ENCODE results near the gene IFNL1. TPM values are rescaled to one million over a fixed set of nuclear protein-coding genes. Genes with fewer than 3 reads are reported as not detected.
"Not testable (repeated sequence)": the region's sequence is repeated elsewhere in the genome, so short reads cannot be mapped to it uniquely, and the experiment has no call there.

The IFNL1 gene
- total RNA-seq, 1 donor from 2014 or later, result not detected

DNA sequence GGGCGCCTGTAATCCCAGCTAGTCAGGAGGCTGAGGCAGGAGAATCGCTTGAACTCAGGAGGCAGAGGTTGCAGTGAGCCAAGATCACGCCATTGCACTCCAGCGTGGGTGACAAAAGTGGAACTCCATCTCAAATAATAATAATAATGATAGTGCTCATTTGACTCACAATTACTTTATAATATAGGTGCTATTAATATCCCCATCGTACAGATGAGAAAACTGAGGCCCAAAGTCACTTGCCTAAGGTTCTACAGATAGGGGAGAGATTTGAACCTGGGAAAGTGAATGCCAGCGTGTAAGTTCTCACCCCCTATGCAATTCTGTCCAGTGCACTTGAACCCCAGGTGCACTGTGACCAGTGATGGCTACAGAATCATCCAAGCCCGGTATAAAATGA is 33.7 kb downstream of the IFNL1 start:
- no peaks in the 10 kb centered on the region for H3K36me3 ChIP-seq (ENCODE audit: control insufficient read depth, insufficient read depth, low read length)
- TF ChIP-seq, protein P1, sequence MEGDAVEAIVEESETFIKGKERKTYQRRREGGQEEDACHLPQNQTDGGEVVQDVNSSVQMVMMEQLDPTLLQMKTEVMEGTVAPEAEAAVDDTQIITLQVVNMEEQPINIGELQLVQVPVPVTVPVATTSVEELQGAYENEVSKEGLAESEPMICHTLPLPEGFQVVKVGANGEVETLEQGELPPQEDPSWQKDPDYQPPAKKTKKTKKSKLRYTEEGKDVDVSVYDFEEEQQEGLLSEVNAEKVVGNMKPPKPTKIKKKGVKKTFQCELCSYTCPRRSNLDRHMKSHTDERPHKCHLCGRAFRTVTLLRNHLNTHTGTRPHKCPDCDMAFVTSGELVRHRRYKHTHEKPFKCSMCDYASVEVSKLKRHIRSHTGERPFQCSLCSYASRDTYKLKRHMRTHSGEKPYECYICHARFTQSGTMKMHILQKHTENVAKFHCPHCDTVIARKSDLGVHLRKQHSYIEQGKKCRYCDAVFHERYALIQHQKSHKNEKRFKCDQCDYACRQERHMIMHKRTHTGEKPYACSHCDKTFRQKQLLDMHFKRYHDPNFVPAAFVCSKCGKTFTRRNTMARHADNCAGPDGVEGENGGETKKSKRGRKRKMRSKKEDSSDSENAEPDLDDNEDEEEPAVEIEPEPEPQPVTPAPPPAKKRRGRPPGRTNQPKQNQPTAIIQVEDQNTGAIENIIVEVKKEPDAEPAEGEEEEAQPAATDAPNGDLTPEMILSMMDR (IDR thresholded peaks at IDR 0.05; ENCODE audit: insufficient read depth, low read length, poor library complexity, severe bottlenecking), result no peak
- DNase-seq (ENCODE audit: low read depth), result no peak
- H3K4me3 ChIP-seq (ENCODE audit: low read depth, low read length), result no peak overlapping the region
- H3K27me3 ChIP-seq (ENCODE audit: control insufficient read depth, insufficient read depth, low read length), result no peaks in the 10 kb centered on the region

DNA sequence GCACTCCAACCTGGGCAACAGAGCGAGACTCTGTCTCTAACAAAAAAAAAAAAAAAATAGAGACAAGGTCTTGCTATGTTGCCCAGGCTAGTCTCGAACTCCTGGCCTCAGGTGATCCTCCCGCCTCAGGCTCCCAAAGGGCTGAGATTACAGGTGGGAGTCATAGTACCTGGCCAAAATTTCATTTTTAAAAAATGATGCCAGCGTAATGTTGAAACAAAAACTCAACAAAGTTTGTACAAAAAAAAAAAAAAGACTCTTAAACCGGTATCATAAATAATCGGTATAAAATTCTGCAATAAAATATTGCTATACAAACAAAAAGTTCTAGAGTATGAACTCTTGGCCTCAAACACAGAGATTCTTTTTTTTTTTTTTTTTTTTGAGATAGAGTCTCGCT is 36.1 kb downstream of the IFNL1 start:
- TF ChIP-seq, protein P1 (IDR thresholded peaks at IDR 0.05; ENCODE audit: insufficient read depth, low read length, poor library complexity, severe bottlenecking), result no peak
- no peak for DNase-seq (ENCODE audit: low read depth)
- H3K4me3 ChIP-seq (ENCODE audit: low read depth, low read length), result no peak overlapping the region
- no peaks in the 10 kb centered on the region for H3K36me3 ChIP-seq (ENCODE audit: control insufficient read depth, insufficient read depth, low read length)
- no peaks in the 10 kb centered on the region for H3K27me3 ChIP-seq (ENCODE audit: control insufficient read depth, insufficient read depth, low read length)

DNA sequence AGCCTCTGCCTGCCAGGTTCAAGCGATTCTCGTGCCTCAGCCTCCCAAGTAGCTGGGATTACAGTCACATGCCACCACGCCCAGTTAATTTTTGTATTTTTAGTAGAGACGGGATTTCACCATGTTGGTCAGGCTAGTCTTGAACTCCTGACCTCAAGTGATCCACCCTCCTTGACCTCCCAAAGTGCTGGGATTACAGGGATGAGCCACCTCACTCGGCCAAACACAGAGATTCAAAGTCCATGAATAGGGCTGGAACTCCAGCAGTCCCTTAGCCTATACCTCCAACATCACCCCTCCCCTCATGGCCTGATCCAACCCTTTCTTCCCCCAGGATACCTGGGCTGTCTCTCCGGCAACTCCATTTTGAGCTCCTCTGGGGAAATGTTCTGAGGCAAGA is 36.5 kb downstream of the IFNL1 start:
- DNase-seq (ENCODE audit: low read depth); H3K4me3 ChIP-seq (ENCODE audit: low read depth, low read length); H3K36me3 ChIP-seq (ENCODE audit: control insufficient read depth, insufficient read depth, low read length); H3K27me3 ChIP-seq (ENCODE audit: control insufficient read depth, insufficient read depth, low read length): not testable (repeated sequence)

DNA sequence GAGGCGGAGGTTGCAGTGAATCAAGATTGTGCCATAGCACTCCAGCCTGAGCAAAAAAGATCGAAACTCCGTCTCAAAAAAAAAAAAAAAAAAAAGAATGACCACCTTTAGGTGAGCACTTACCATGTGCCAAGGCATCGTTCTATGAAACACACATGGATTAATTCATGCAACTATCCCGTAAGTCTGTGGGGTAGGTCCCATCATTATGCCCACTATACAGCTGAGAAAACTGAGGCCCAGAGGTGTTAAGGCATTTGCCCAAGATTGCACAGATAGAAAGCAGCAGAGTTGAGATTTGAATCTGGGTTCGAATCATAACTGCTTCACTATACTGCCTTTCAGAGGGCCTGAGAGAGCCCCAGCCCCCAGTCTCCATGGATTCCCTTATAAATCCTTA is 37.3 kb downstream of the IFNL1 start:
- TF ChIP-seq, protein P1 (IDR thresholded peaks at IDR 0.05; ENCODE audit: insufficient read depth, low read length, poor library complexity, severe bottlenecking), result no peak
- H3K27me3 ChIP-seq (ENCODE audit: control insufficient read depth, insufficient read depth, low read length), result no peaks in the 10 kb centered on the region
- no peak overlapping the region for H3K4me3 ChIP-seq (ENCODE audit: low read depth, low read length)
- no peak for DNase-seq (ENCODE audit: low read depth)
- no peaks in the 10 kb centered on the region for H3K36me3 ChIP-seq (ENCODE audit: control insufficient read depth, insufficient read depth, low read length)

DNA sequence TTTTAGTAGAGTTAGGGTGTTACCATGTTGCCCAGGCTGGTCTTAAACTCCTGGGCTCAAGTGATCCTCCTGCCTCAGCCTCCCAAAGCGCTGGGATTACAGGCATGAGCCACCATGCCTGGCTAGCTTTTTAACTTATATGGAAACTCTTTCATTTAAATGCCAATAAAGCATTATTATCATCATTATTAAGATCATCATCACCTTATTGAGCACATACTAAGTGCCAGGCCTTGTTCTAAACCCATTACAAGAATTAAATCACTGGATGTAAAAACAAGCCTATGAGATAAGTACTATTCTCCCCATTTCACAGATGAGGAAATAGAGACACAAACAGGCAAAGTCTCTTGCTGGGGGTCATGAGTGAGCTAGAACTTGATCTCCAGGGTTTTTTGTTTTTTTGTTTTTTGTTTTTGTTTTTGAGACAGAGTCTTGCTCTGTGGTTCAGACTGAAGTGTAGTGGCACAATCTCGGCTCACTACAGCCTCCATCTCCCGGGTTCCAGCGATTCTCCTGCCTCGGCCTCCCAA is 38.3 kb downstream of the IFNL1 start:
- no peak overlapping the region for H3K4me3 ChIP-seq (ENCODE audit: low read depth, low read length)
- no peak for DNase-seq (ENCODE audit: low read depth)
- TF ChIP-seq, protein P1 (IDR thresholded peaks at IDR 0.05; ENCODE audit: insufficient read depth, low read length, poor library complexity, severe bottlenecking), result no peak
- no peaks in the 10 kb centered on the region for H3K36me3 ChIP-seq (ENCODE audit: control insufficient read depth, insufficient read depth, low read length)
- H3K27me3 ChIP-seq (ENCODE audit: control insufficient read depth, insufficient read depth, low read length), result no peaks in the 10 kb centered on the region

DNA sequence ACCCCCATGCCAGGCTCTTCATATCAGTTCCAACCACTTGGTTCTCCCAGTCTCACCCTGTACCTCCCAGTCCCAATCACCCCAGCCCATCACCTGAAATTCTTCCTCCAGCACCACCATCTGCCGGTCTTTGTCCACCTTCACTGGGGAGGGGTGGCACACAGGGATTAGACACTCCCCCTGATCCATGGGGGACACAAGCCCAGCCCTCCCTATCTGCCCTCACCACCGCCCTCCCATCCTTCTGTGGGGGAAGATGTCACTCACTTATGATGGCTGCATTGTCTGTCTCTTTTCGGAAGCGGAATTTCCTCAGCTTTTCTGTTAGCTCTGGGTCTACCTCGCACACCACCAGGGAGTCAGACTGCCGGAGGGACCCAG is 39.0 kb downstream of the IFNL1 start:
- Histone ChIP-seq H3K27me3 (ENCODE audit: control insufficient read depth, insufficient read depth, low read length) (no peaks in the 10 kb centered on the region), H3K36me3 (ENCODE audit: control insufficient read depth, insufficient read depth, low read length) (no peaks in the 10 kb centered on the region), H3K4me3 (ENCODE audit: low read depth, low read length) (no peak overlapping the region)
- DNase-seq (ENCODE audit: low read depth), result no peak
- TF ChIP-seq, protein P1 (IDR thresholded peaks at IDR 0.05; ENCODE audit: insufficient read depth, low read length, poor library complexity, severe bottlenecking), result no peak
